Right atrium auricular region (tissue), 2 donors: ENCODE results near the gene SLC9A5. TPM values are rescaled to one million over a fixed set of nuclear protein-coding genes. Genes with fewer than 3 reads are reported as not detected.

Source experiments
- DNase-seq: peaks from one replicate; pipeline ENCODE4 v3.0.0-alpha.2; 2019; ENCODE audit warnings: low spot score
- H3K27ac ChIP-seq, 2 donors: fragments of 200-600 bp; sonication (generic); 1 replicate in 1 of 2; 2 replicates in 1 of 2; pipeline ENCODE4 v1.5.1; 2016 to 2019
- H3K27me3 ChIP-seq, 2 donors: fragments of 200-600 bp; sonication (generic); one replicate each; pipeline versions ENCODE4 v1.5.1 to v1.6.0; 2017 to 2019
- H3K36me3 ChIP-seq: fragments of 200-600 bp; sonication (generic); one replicate; pipeline ENCODE4 v1.5.1; 2016
- H3K4me1 ChIP-seq, 2 donors: fragments of 200-600 bp; sonication (generic); one replicate each; pipeline versions ENCODE4 v1.5.1 to v1.6.0; 2017 to 2019
- H3K4me3 ChIP-seq, 2 donors: fragments of 200-600 bp; sonication (generic); 1 replicate in 1 of 2; 2 replicates in 1 of 2; pipeline ENCODE4 v1.5.1; 2017 to 2019; ENCODE audit warnings: mild to moderate bottlenecking in 1 of 2, moderate library complexity in 1 of 2
- H3K9me3 ChIP-seq, 2 donors: fragments of 200-600 bp; sonication (generic); one replicate each; pipeline ENCODE4 v1.5.1; 2019
- CTCF ChIP-seq, 2 donors: fragments of 200-600 bp; sonication (generic); IDR thresholded peaks; one replicate each; pipeline ENCODE4 v1.5.1; 2019; ENCODE audit warnings: antibody characterized with exemption in 2 of 2
- total RNA-seq, 2 donors: library from RNA; depleted of rRNA; stranded (reverse); fragments of >200 nt; gene quantifications; one replicate each; pipeline ENCODE4 v1.1.0, GENCODE V29; 2016

SLC9A5 gene
- total RNA-seq, 2 donors from 2014 or later, result 1.5 to 2.4 TPM

GRCh38 chr16:67278773-67279295, 30.1 kb downstream of the SLC9A5 start:
- no peaks in the 10 kb centered on the region for H3K9me3 ChIP-seq
- no peaks in the 10 kb centered on the region for H3K36me3 ChIP-seq
- DNase-seq, result no peak
- H3K27me3 ChIP-seq, result no peaks in the 10 kb centered on the region
- no peak for TF ChIP-seq CTCF (IDR thresholded peaks at IDR 0.05)
- peak overlapping the region; percentile 46 to 50 for H3K27ac ChIP-seq
- peak overlapping the region; percentile 49 to 60 for H3K4me3 ChIP-seq
- peaks cover 0 to 23% of the 10 kb centered on the region in 2 donors for H3K4me1 ChIP-seq

GRCh38 chr16:67279296-67280089, 30.7 kb downstream of the SLC9A5 start, which contains the start of gene PLEKHG4:
PLEKHG4 (plus strand) TSS chr16:67279532; CDS start chr16:67280045, 513 bp downstream.
- Histone ChIP-seq H3K27ac (peak within 1 kb of the TSS; percentile 46 to 50), H3K9me3 (no peaks in the 10 kb centered on the region), H3K4me3 (peak within 1 kb of the TSS; percentile 49 to 60), H3K4me1 (peaks cover 0 to 23% of the 10 kb centered on the region in 2 donors), H3K27me3 (no peaks in the 10 kb centered on the region), H3K36me3 (no peaks in the 10 kb centered on the region)
- TF ChIP-seq CTCF (IDR thresholded peaks at IDR 0.05), result peak; percentile 69 to 79
- no peak for DNase-seq

- no peaks in the 10 kb centered on the region for H3K9me3 ChIP-seq
- no peak for DNase-seq
- no peak overlapping the region for H3K27ac ChIP-seq
- no peak overlapping the region for H3K4me3 ChIP-seq
- no peaks in the 10 kb centered on the region for H3K36me3 ChIP-seq
- H3K27me3 ChIP-seq, result no peaks in the 10 kb centered on the region
- peaks cover 0 to 23% of the 10 kb centered on the region in 2 donors for H3K4me1 ChIP-seq
- no peak for TF ChIP-seq CTCF (IDR thresholded peaks at IDR 0.05)
These were observed 31.6 kb downstream of the SLC9A5 start for GRCh38 chr16:67280090-67281015.

GRCh38 chr16:67281536-67282446, 33.0 kb downstream of the SLC9A5 start:
- H3K4me1 ChIP-seq, result peaks cover 0 to 23% of the 10 kb centered on the region in 2 donors
- H3K9me3 ChIP-seq, result no peaks in the 10 kb centered on the region
- no peaks in the 10 kb centered on the region for H3K36me3 ChIP-seq
- TF ChIP-seq CTCF (IDR thresholded peaks at IDR 0.05), result no peak
- no peak overlapping the region for H3K4me3 ChIP-seq
- no peak overlapping the region for H3K27ac ChIP-seq
- DNase-seq, result no peak
- no peaks in the 10 kb centered on the region for H3K27me3 ChIP-seq

GRCh38 chr16:67282447-67282805, 33.6 kb downstream of the SLC9A5 start:
- H3K27ac ChIP-seq, result no peak overlapping the region
- H3K4me3 ChIP-seq, result no peak overlapping the region
- peaks cover 0 to 17% of the 10 kb centered on the region in 2 donors for H3K4me1 ChIP-seq
- H3K9me3 ChIP-seq, result no peaks in the 10 kb centered on the region
- no peak for TF ChIP-seq CTCF (IDR thresholded peaks at IDR 0.05)
- no peak for DNase-seq
- H3K36me3 ChIP-seq, result no peaks in the 10 kb centered on the region
- H3K27me3 ChIP-seq, result no peaks in the 10 kb centered on the region
